Stomach (tissue), 9 donors: ENCODE measurements around the gene MMP14. TPM values are rescaled to one million over a fixed set of nuclear protein-coding genes. Genes with fewer than 3 reads are reported as not detected.

Experiments used
- DNase-seq, 2 donors: peaks; one replicate each; pipeline versions ENCODE4 v3.0.0 to v3.0.0-alpha.2; 2013 to 2019
- H3K27ac ChIP-seq, 5 donors: fragments of 200-600 bp in 4 of 5; sonication (generic) in 4 of 5; one replicate each; pipeline ENCODE4 v1.5.1; 2013 to 2019; ENCODE audit warnings: mild to moderate bottlenecking in 1 of 5, moderate library complexity in 1 of 5
- H3K27me3 ChIP-seq, 3 donors: fragments of 200-600 bp; sonication (generic); one replicate each; pipeline ENCODE4 v1.5.1; 2017 to 2019; ENCODE audit warnings: mixed run types in 1 of 3
- H3K36me3 ChIP-seq, 4 donors: fragments of 200-600 bp; sonication (generic); 1 replicate in 3 of 4; 2 replicates in 1 of 4; pipeline ENCODE4 v1.5.1; 2016 to 2019
- H3K4me1 ChIP-seq, 4 donors: fragments of 200-600 bp; sonication (generic); one replicate each; pipeline ENCODE4 v1.5.1; 2016 to 2019
- H3K4me3 ChIP-seq, 4 donors: fragments of 200-600 bp; sonication (generic) in 3 of 4; one replicate each; pipeline ENCODE4 v1.5.1; 2016 to 2019; ENCODE audit warnings: mild to moderate bottlenecking in 1 of 4
- H3K9me3 ChIP-seq, 4 donors: fragments of 200-600 bp; sonication (generic); one replicate each; pipeline ENCODE4 v1.5.1; 2016 to 2019
- CTCF ChIP-seq, 7 experiments: fragments of 450-650 bp in 4 of 7; fragments of 200-600 bp in 3 of 7; sonication (generic) in 3 of 7; IDR thresholded peaks; one replicate each; pipeline ENCODE4 v1.5.1; 2016 to 2019; ENCODE audit warnings: antibody characterized with exemption in 7 of 7, control low read depth in 2 of 7, mild to moderate bottlenecking in 1 of 7
- EP300 ChIP-seq: sonication (generic); formaldehyde crosslinking; IDR thresholded peaks from one replicate; pipeline ENCODE4 v1.6.1; 2017; ENCODE audit warnings: antibody characterized with exemption
- POLR2A ChIP-seq, 4 donors: fragments of 450-650 bp; IDR thresholded peaks; one replicate each; pipeline ENCODE4 v1.6.1; 2016; ENCODE audit warnings: antibody characterized with exemption in 4 of 4, control low read depth in 2 of 4, mild to moderate bottlenecking in 1 of 4, moderate library complexity in 1 of 4
- POLR2AphosphoS5 ChIP-seq, 3 donors: sonication (generic); formaldehyde crosslinking; IDR thresholded peaks; one replicate each; pipeline ENCODE4 v1.6.1; 2016; ENCODE audit warnings: antibody characterized with exemption in 3 of 3
- WGBS, 5 donors: extraction: QIAGEN DNeasy Blood & Tissue Kit in 3 of 5; methylation state at CpG; one replicate each; pipeline versions ENCODE4 v1.1.5 to v1.1.7; 2013 to 2018; 5-methylcytosine and 5-hydroxymethylcytosine counted together
- intact Hi-C: fragments of 100-400 bp; cut with DNase I; formaldehyde crosslinking; loops from one replicate; pipeline ENCODE4 v1.15.1; 2023; ENCODE audit warnings: low total_unique reads
- polyA plus RNA-seq, 3 donors: library from polyadenylated mRNA; stranded (reverse); fragments of 200-250 nt; gene quantifications; one replicate each; pipeline ENCODE4 v1.2.3, GENCODE V29; 2013
- total RNA-seq, 5 donors: library from RNA; depleted of rRNA; stranded (reverse); fragments of >200 nt; gene quantifications; one replicate each; pipeline versions ENCODE4 v1.1.0 to v1.2.3, GENCODE V29; 2014 to 2016
- donor health status: healthy with polysubstance abuse.
- donor health status: Bipolar disorder and iron deficiency.
- donor health status: healthy.

The MMP14 gene
- total and polyA plus RNA-seq, 8 donors = 14.7 to 104 (median 38.1) TPM

DNA sequence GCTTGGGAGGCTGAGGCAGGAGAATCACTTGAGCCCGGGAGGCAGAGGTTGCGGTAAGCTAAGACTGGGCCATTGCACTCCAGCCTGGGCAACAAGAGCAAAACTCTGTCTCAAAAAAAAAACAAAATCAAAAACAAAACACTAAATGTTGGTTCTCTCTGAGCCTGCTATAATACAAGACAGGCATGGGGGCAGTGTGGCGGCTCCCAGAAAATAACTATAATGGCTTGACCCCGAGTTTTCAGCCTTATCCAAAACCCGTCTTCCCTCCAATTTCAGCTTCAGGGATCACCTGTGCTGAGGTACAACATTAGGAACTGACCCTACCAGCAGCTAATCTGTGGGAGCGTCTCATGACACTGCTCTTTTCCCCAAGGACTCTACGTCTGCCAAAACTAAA is 22.0 kb upstream of the MMP14 start:
- 77 to 90% (median 81%) methylated on average over 5 to 7 of the region's 7 CpGs for WGBS, 5 donors
- intact Hi-C loops = no loop called here
- H3K4me3 ChIP-seq = peak overlapping the region in 2 of 4 donors; percentile 24 to 25

GRCh38 chr14:22814941-22815713 is 21.3 kb upstream of the MMP14 start, which contains the start of gene SLC7A7:
TSS of gene SLC7A7 (minus strand) at chr14:22815435. CDS start at chr14:22813398, 2,037 bp downstream.
- H3K27me3 ChIP-seq = no peaks in the 10 kb centered on the region
- intact Hi-C loops = no loop called here
- peak in 1 of 2 donors; percentile 70 for DNase-seq
- 35 to 52% (median 45%) methylated on average over 10 of the region's 10 CpGs for WGBS, 5 donors
- peaks cover 25 to 55% (median 36%) of the 10 kb centered on the region in 4 donors for H3K4me1 ChIP-seq
- TF ChIP-seq POLR2AphosphoS5 (IDR thresholded peaks at IDR 0.05) (no peak), POLR2A (IDR thresholded peaks at IDR 0.05) (no peak), CTCF (IDR thresholded peaks at IDR 0.05) (no peak), EP300 (no peak)
- no peaks in the 10 kb centered on the region for H3K9me3 ChIP-seq
- no peaks in the 10 kb centered on the region for H3K36me3 ChIP-seq
- peak within 1 kb of the TSS in 4 of 5 donors; percentile 50 to 77 (median 62) for H3K27ac ChIP-seq
- H3K4me3 ChIP-seq = peak within 1 kb of the TSS in 3 of 4 donors; percentile 5 to 25 (median 24)

More for the DNA sequence above, 22.0 kb upstream of the MMP14 start:
- no peak for DNase-seq
- TF ChIP-seq POLR2A (IDR thresholded peaks at IDR 0.05) (no peak), EP300 (no peak), POLR2AphosphoS5 (IDR thresholded peaks at IDR 0.05) (no peak), CTCF (IDR thresholded peaks at IDR 0.05) (no peak)
- no peaks in the 10 kb centered on the region for H3K9me3 ChIP-seq
- H3K4me1 ChIP-seq = peaks cover 18 to 47% (median 28%) of the 10 kb centered on the region in 4 donors
- H3K36me3 ChIP-seq = no peaks in the 10 kb centered on the region
- peak overlapping the region in 2 of 5 donors; percentile 2 to 65 for H3K27ac ChIP-seq
- H3K27me3 ChIP-seq = no peaks in the 10 kb centered on the region

DNA sequence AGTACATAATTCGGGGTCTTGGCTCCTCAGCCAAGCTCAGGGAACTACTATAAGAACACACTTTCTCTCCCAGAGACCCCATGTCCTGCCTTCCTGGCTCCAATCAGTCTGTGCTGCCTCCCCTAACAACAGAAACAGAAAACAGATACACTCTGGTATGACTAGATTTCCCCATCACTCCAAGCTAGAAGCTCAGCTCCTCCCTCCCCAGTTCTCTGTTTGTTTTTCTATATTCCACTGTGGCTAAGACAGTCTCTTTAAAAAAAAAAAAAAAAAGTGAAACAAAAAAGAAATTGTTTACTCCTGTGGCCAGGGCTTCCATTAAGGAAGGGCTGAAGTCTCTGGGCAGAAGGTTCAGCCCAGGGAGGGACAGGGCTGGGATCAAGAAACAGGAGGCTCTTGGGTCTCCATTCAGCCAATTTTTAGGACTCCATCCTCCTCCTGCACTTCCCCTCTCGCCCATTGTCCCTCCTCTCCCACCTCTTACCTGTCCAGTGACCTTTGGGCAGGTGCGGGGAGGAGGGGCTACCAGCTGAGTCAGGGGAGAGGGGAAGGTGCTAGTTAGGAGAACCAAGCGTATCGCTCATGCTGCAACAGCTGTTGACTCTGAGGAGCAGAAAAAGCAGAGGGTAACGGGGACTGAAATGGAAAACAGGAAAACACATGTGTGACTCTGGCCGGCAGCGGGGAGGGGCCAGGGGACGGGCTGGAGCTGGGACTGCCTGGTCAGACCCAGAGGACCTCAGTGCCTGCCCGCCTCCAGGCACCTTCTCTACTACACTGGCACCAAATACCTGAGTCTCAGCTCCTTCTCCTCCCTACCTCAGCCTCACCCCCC is 17.0 kb upstream of the MMP14 start:
- Histone ChIP-seq H3K4me3 (peak overlapping the region; percentile 16 to 29 (median 27)), H3K36me3 (no peaks in the 10 kb centered on the region), H3K9me3 (no peaks in the 10 kb centered on the region), H3K27ac (peak overlapping the region; percentile 47 to 89 (median 86)), H3K4me1 (peaks cover 45 to 97% (median 73%) of the 10 kb centered on the region in 4 donors), H3K27me3 (no peaks in the 10 kb centered on the region)
- TF ChIP-seq CTCF (IDR thresholded peaks at IDR 0.05) (no peak), EP300 (no peak), POLR2AphosphoS5 (IDR thresholded peaks at IDR 0.05) (no peak), POLR2A (IDR thresholded peaks at IDR 0.05) (no peak)
- peak; percentile 57 to 81 for DNase-seq
- intact Hi-C loops = no loop called here
- 7 to 22% (median 11%) methylated on average over 10 of the region's 10 CpGs for WGBS, 5 donors

DNA sequence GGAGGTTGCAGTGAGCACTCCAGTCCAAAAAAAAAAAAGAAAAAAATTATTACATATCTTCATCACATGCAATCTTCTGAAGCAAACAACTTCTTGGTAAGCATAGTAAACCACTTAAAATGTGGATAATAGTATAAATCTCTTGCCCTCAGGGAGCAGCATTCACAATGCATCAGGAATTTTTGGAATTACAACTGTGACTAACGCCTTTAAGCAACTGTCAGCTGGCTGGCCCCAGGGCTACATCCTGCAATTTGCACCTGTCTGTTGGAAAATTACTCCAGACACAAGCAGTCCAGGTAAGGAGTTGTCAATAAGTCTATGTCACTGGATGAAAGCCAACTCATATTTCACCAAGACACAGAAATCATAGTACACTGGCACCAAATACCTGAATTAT is 15.7 kb upstream of the MMP14 start:
- intact Hi-C loops = no loop called here
- no peak overlapping the region for H3K4me3 ChIP-seq

More for the DNA sequence above, 15.7 kb upstream of the MMP14 start:
- Histone ChIP-seq H3K9me3 (no peaks in the 10 kb centered on the region), H3K4me1 (peaks cover 37 to 90% (median 66%) of the 10 kb centered on the region in 4 donors), H3K27ac (peak overlapping the region; percentile 82 to 91 (median 87)), H3K27me3 (no peaks in the 10 kb centered on the region), H3K36me3 (no peaks in the 10 kb centered on the region)
- no peak for DNase-seq
- 72 to 100% (median 87%) methylated on average over 1 of the region's 1 CpG for WGBS, 5 donors
- TF ChIP-seq POLR2A (IDR thresholded peaks at IDR 0.05) (no peak), EP300 (no peak), POLR2AphosphoS5 (IDR thresholded peaks at IDR 0.05) (no peak)
